ENCODE data around the gene CA5A.

DNA sequence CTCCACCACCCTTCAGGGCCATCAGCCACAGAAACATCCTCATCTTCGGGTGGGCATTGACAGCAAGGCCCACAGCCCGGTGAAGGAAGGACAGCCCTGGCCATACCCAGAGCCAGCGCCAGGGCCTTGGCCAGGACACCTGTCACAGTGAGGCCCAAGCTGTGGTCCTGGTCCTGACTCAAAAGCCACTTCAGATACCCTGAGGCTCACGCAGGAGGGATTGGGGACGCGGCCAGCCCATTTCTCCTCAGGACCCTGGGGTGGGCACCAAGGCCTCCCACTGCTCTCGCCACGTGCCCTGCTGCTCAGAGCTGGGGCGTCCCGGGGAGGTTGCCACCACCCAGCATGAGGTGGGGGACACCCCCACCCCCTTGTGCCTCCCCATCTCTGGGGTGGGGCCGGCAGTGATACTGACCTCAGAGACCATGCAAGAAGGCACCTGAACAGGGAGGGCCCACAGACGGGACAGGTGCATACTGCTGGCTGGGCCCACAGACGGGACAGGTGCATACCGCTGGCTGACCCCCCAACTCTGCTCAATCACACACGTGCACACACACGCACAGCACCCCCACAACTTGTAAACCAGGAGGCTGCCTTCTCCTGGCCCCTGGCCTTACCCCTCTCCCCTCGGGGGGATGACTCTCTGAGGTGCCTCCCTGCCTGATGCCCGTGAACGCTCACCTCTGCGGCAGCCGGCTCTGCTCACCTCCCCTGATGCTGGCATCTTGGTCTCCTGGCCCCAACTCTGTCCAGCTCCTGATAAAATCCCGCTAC lies 81.2 kb downstream of the CA5A start:
- TF ChIP-seq POLR2AphosphoS5 (IDR thresholded peaks at IDR 0.05; ENCODE audit: low read depth, low read length) (no peak), POLR2A (IDR thresholded peaks at IDR 0.05; ENCODE audit: low read depth, low read length) (no peak), TAF1 (IDR thresholded peaks at IDR 0.05; ENCODE audit: borderline replicate concordance, low read depth, low read length) (no peak)
